ENCODE results near the gene ZNF664.

Gene ZNF664

GRCh38 chr12:124007826-124008570, 35.0 kb downstream of the ZNF664 start:
- H3K27me3 ChIP-seq (replicated peaks; ENCODE audit: control insufficient read depth, insufficient read depth, low read length), result no peaks in the 10 kb centered on the region
- TF ChIP-seq, protein P1, sequence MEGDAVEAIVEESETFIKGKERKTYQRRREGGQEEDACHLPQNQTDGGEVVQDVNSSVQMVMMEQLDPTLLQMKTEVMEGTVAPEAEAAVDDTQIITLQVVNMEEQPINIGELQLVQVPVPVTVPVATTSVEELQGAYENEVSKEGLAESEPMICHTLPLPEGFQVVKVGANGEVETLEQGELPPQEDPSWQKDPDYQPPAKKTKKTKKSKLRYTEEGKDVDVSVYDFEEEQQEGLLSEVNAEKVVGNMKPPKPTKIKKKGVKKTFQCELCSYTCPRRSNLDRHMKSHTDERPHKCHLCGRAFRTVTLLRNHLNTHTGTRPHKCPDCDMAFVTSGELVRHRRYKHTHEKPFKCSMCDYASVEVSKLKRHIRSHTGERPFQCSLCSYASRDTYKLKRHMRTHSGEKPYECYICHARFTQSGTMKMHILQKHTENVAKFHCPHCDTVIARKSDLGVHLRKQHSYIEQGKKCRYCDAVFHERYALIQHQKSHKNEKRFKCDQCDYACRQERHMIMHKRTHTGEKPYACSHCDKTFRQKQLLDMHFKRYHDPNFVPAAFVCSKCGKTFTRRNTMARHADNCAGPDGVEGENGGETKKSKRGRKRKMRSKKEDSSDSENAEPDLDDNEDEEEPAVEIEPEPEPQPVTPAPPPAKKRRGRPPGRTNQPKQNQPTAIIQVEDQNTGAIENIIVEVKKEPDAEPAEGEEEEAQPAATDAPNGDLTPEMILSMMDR (IDR thresholded peaks at IDR 0.05; ENCODE audit: insufficient read depth, low read length, poor library complexity, severe bottlenecking), result no peak
- H3K4me3 ChIP-seq (replicated peaks; ENCODE audit: low read depth, low read length), result no peak overlapping the region
- DNase-seq (ENCODE audit: extremely low read depth, insufficient read length), result no peak
- peaks cover 7% of the 10 kb centered on the region for H3K36me3 ChIP-seq (ENCODE audit: control insufficient read depth, insufficient read depth, low read length)

- Histone ChIP-seq H3K36me3 (ENCODE audit: control insufficient read depth, insufficient read depth, low read length) (peaks cover 9% of the 10 kb centered on the region), H3K27me3 (replicated peaks; ENCODE audit: control insufficient read depth, insufficient read depth, low read length) (no peaks in the 10 kb centered on the region), H3K4me3 (replicated peaks; ENCODE audit: low read depth, low read length) (no peak overlapping the region)
- DNase-seq (ENCODE audit: extremely low read depth, insufficient read length), result no peak
- TF ChIP-seq, protein P1 (IDR thresholded peaks at IDR 0.05; ENCODE audit: insufficient read depth, low read length, poor library complexity, severe bottlenecking), result no peak
Measured at GRCh38 chr12:124008595-124008994, 35.6 kb downstream of the ZNF664 start.

- Histone ChIP-seq H3K27me3 (replicated peaks; ENCODE audit: control insufficient read depth, insufficient read depth, low read length) (no peaks in the 10 kb centered on the region), H3K4me3 (replicated peaks; ENCODE audit: low read depth, low read length) (no peak overlapping the region), H3K36me3 (ENCODE audit: control insufficient read depth, insufficient read depth, low read length) (peaks cover 9% of the 10 kb centered on the region)
- no peak for DNase-seq (ENCODE audit: extremely low read depth, insufficient read length)
- TF ChIP-seq, protein P1 (IDR thresholded peaks at IDR 0.05; ENCODE audit: insufficient read depth, low read length, poor library complexity, severe bottlenecking), result no peak
Measured at GRCh38 chr12:124009781-124010180, 36.8 kb downstream of the ZNF664 start.

- Histone ChIP-seq H3K4me3 (replicated peaks; ENCODE audit: low read depth, low read length) (no peak overlapping the region), H3K27me3 (replicated peaks; ENCODE audit: control insufficient read depth, insufficient read depth, low read length) (no peaks in the 10 kb centered on the region), H3K36me3 (ENCODE audit: control insufficient read depth, insufficient read depth, low read length) (peaks cover 9% of the 10 kb centered on the region)
- TF ChIP-seq, protein P1 (IDR thresholded peaks at IDR 0.05; ENCODE audit: insufficient read depth, low read length, poor library complexity, severe bottlenecking), result no peak
- DNase-seq (ENCODE audit: extremely low read depth, insufficient read length), result no peak
Measured at GRCh38 chr12:124010687-124011086, 37.7 kb downstream of the ZNF664 start.

GRCh38 chr12:124011435-124012115, 38.6 kb downstream of the ZNF664 start:
- no peak for DNase-seq (ENCODE audit: extremely low read depth, insufficient read length)
- peaks cover 9% of the 10 kb centered on the region for H3K36me3 ChIP-seq (ENCODE audit: control insufficient read depth, insufficient read depth, low read length)
- no peak overlapping the region for H3K4me3 ChIP-seq (replicated peaks; ENCODE audit: low read depth, low read length)
- TF ChIP-seq, protein P1 (IDR thresholded peaks at IDR 0.05; ENCODE audit: insufficient read depth, low read length, poor library complexity, severe bottlenecking), result no peak
- H3K27me3 ChIP-seq (replicated peaks; ENCODE audit: control insufficient read depth, insufficient read depth, low read length), result no peaks in the 10 kb centered on the region

Measured in GM06990 (cell line).